GM12874 (cell line): ENCODE data around the gene NUMA1.

ENCODE experiments used
- CTCF ChIP-seq: IDR thresholded peaks from 2 replicates; pipeline ENCODE4 v1.5.1; 2011; ENCODE audit warnings: low read depth, mild to moderate bottlenecking, control low read depth, low read length, moderate library complexity; ENCODE audit not compliant: insufficient read depth

Gene NUMA1

GRCh38 chr11:72061739-72062396, 18.5 kb downstream of the NUMA1 start:
- TF ChIP-seq CTCF = no peak

GRCh38 chr11:72058416-72059034, 21.8 kb downstream of the NUMA1 start:
- TF ChIP-seq CTCF = no peak

GRCh38 chr11:72048766-72049460, 31.4 kb downstream of the NUMA1 start:
- TF ChIP-seq CTCF = no peak

GRCh38 chr11:72045849-72046248, 34.5 kb downstream of the NUMA1 start:
- TF ChIP-seq CTCF = no peak

- TF ChIP-seq CTCF = no peak
These were observed 38.1 kb downstream of the NUMA1 start for GRCh38 chr11:72042064-72042745.

- TF ChIP-seq CTCF = no peak
These were observed 38.8 kb downstream of the NUMA1 start for GRCh38 chr11:72041364-72042063.
